A673 (cell line): ENCODE results near the gene TMEFF1. TPM values are rescaled to one million over a fixed set of nuclear protein-coding genes. Genes with fewer than 3 reads are reported as not detected.
"Not testable (repeated sequence)": the region's sequence is repeated elsewhere in the genome, so short reads cannot be mapped to it uniquely, and the experiment has no call there.

Experiments used
- BruUV-seq: library from RNA; stranded (reverse); fragments of 400-500 nt; replicated peaks from 2 replicates; lab custom pipeline; 2021; lab: Mats Ljungman, UMichigan
- CTCF ChIA-PET: fragments of 300-600 bp; sonication (Branson Sonifier 250); formaldehyde crosslinking; loops from one replicate; lab custom pipeline; 2022; ENCODE audit warnings: antibody characterized with exemption; lab: Charles Lee
- POLR2A ChIA-PET: fragments of 300-600 bp; sonication (Branson Sonifier 250); formaldehyde crosslinking; loops from one replicate; lab custom pipeline; 2022; ENCODE audit warnings: antibody characterized with exemption; ENCODE audit not compliant: low non-redundant PET; lab: Charles Lee
- DNase-seq: peaks from one replicate; pipeline ENCODE4 v3.0.0-alpha.2; 2015; ENCODE audit warnings: low spot score
- H3K27ac ChIP-seq: fragments of 200-600 bp; sonication (generic); 2 replicates; pipeline ENCODE4 v1.5.1; 2016; ENCODE audit warnings: mixed run types, low read depth, mild to moderate bottlenecking, mixed read lengths, antibody characterized with exemption, low read length; ENCODE audit not compliant: poor library complexity, severe bottlenecking
- H3K27me3 ChIP-seq: fragments of 200-600 bp; sonication (generic); replicated peaks from 2 replicates; pipeline ENCODE4 v1.6.1; 2017; ENCODE audit warnings: mixed run types, low read depth, mild to moderate bottlenecking, mixed read lengths, antibody characterized with exemption, low read length; ENCODE audit not compliant: insufficient read depth, poor library complexity
- H3K36me3 ChIP-seq: fragments of 200-600 bp; sonication (generic); 2 replicates; pipeline ENCODE4 v1.6.1; 2016; ENCODE audit warnings: mixed run types, mild to moderate bottlenecking, mixed read lengths, antibody characterized with exemption, low read length; ENCODE audit not compliant: insufficient read depth, poor library complexity, severe bottlenecking
- H3K4me1 ChIP-seq: fragments of 200-600 bp; sonication (generic); 2 replicates; pipeline ENCODE4 v1.6.1; 2017; ENCODE audit warnings: mixed run types, mild to moderate bottlenecking, mixed read lengths, antibody characterized with exemption, low read length; ENCODE audit not compliant: insufficient read depth, poor library complexity, severe bottlenecking
- H3K4me3 ChIP-seq: fragments of 200-600 bp; sonication (generic); 2 replicates; pipeline ENCODE4 v1.5.1; 2016; ENCODE audit warnings: low read depth, mixed run types, mild to moderate bottlenecking, mixed read lengths, low read length; ENCODE audit not compliant: poor library complexity, severe bottlenecking
- H3K9me3 ChIP-seq: fragments of 200-600 bp; sonication (generic); 2 replicates; pipeline ENCODE4 v1.6.1; 2016; ENCODE audit warnings: mixed run types, low read depth, mild to moderate bottlenecking, mixed read lengths, antibody characterized with exemption, low read length; ENCODE audit not compliant: poor library complexity, severe bottlenecking
- EZH2 ChIP-seq: fragments of 200-600 bp; sonication (generic); IDR thresholded peaks from 2 replicates; pipeline ENCODE4 v1.6.1; 2017; ENCODE audit warnings: borderline replicate concordance, low read depth, mild to moderate bottlenecking, mixed read lengths, antibody characterized with exemption, low read length; ENCODE audit not compliant: poor library complexity, severe bottlenecking
- intact Hi-C: fragments of 100-400 bp; cut with micrococcal nuclease; formaldehyde crosslinking; loops from one replicate; pipeline ENCODE4 v1.10.0; 2022; ENCODE audit not compliant: unreplicated experiment
- total RNA-seq: library from RNA; stranded (reverse); gene quantifications from 2 replicates; pipeline ENCODE4 v1.2.3, GENCODE V29; 2021
- TF ChIP-seq, protein P1 (sequence below): fragments of 300-800, 200-600 bp; sonication (generic); conservative IDR thresholded peaks from 2 replicates; pipeline ENCODE4 v1.5.1; 2017; ENCODE audit warnings: low read depth, mild to moderate bottlenecking, antibody characterized with exemption, low read length, moderate library complexity, mixed read lengths

The TMEFF1 gene
- total RNA-seq, 1 experiment from 2014 or later: 19.1 TPM

DNA sequence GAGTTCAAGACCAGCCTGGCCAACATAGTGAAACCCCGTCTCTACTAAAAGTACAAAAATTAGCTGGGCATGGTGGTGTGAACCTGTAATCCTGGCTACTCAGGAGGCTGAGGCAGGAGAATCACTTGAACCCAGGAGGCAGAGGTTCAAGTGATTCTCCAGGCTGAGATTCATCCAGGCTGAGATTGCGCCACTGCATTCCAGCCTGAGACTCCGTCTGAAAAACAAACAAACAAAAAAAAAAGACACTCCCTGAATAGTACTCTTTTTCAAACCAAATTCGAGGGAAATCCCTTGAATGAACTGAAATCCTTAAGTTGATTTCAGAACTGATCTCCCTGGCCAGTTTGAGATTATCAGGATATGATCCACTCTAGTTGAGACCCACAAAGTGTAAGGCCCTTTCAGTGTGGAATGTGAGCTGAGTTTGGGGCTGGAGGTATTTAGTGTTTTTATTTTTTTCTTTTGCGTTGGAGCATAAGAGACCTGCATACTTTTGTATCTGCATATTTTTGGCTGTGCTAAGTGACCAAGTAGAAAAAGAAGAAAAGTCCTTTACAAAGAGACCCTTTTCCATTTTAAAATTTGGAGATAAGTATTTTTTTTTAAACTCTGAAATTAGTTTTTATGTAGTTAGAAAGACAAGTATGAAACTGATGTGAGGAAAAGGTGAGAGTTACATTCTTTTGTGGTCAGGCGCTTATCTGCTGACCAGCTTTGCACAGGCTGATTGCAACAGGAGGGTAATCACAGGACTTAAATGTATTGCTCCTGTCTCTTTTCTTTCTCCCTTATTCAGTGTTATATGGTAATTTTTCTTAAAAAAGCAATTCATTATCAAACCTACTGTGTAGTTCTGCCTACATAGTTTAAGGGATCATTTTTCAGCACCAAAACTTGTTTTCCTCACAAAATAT lies 42.9 kb downstream of the TMEFF1 start:
- intact Hi-C loops: no loop called here
- CTCF ChIA-PET: interaction anchor here (0.9 kb wide), 1 partner anchor 19 kb away, joined by 3 read pairs; no protein-coding TSS in a partner anchor
- Histone ChIP-seq H3K4me1 (no peaks in the 10 kb centered on the region), H3K4me3 (no peak overlapping the region), H3K27ac (no peak overlapping the region), H3K36me3 (no peaks in the 10 kb centered on the region), H3K27me3 (no peaks in the 10 kb centered on the region), H3K9me3 (no peaks in the 10 kb centered on the region)
- POLR2A ChIA-PET: no interaction called here
- no TSS peak for BruUV-seq
- TF ChIP-seq, protein P1, sequence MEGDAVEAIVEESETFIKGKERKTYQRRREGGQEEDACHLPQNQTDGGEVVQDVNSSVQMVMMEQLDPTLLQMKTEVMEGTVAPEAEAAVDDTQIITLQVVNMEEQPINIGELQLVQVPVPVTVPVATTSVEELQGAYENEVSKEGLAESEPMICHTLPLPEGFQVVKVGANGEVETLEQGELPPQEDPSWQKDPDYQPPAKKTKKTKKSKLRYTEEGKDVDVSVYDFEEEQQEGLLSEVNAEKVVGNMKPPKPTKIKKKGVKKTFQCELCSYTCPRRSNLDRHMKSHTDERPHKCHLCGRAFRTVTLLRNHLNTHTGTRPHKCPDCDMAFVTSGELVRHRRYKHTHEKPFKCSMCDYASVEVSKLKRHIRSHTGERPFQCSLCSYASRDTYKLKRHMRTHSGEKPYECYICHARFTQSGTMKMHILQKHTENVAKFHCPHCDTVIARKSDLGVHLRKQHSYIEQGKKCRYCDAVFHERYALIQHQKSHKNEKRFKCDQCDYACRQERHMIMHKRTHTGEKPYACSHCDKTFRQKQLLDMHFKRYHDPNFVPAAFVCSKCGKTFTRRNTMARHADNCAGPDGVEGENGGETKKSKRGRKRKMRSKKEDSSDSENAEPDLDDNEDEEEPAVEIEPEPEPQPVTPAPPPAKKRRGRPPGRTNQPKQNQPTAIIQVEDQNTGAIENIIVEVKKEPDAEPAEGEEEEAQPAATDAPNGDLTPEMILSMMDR: no peak
- no peak for TF ChIP-seq EZH2
- DNase-seq: peak; percentile 6

DNA sequence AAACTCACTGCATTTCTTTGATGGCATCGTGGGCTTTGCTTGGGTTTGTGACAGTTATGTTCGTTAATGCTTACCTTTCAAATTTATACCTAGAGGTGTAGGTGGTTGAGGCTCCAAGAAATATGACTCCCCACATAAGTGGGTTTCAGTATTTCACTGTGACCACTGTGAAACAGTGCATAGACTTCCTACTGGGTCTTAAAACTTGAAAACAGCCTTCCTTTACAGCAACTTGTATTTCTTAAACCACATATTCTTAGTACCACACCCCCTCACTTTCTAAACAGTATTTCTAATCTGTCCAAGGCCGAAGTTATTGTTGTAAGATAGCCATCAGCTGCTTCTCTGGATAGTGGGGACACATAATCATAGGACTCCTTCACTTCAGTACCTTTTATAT lies 48.3 kb downstream of the TMEFF1 start:
- no peak for DNase-seq
- Histone ChIP-seq H3K36me3 (no peaks in the 10 kb centered on the region), H3K4me3 (no peak overlapping the region), H3K9me3 (no peaks in the 10 kb centered on the region), H3K27ac (no peak overlapping the region), H3K27me3 (no peaks in the 10 kb centered on the region), H3K4me1 (no peaks in the 10 kb centered on the region)
- CTCF ChIA-PET: no interaction called here
- TF ChIP-seq EZH2: no peak
- TF ChIP-seq, protein P1: no peak
- no TSS peak for BruUV-seq
- POLR2A ChIA-PET: no interaction called here
- intact Hi-C loops: no loop called here

DNA sequence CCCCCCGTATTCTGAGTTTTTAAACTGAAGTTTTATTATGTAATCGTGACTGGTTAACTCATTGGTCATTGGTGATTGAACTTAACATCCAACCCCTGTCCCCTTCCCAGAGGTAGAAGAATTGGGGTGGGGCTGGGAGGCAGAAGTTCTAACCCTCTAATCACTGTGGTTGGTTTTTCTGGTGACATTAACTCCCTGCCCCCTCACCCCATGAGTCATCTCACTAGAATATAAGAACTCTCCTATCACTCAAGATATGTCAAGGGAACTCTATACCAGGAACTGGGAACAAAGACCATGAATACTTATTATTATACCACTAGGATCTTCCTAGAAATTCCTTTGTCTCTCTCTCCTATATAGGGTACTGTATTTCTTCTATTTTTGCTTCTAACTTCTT lies 52.6 kb downstream of the TMEFF1 start:
- no peaks in the 10 kb centered on the region for H3K27me3 ChIP-seq
- H3K36me3 ChIP-seq: no peaks in the 10 kb centered on the region
- TF ChIP-seq, protein P1: no peak
- no peak for TF ChIP-seq EZH2
- no TSS peak for BruUV-seq
- intact Hi-C loops: no loop called here
- peak; percentile 2 for DNase-seq
- no peaks in the 10 kb centered on the region for H3K4me1 ChIP-seq
- CTCF ChIA-PET: no interaction called here
- POLR2A ChIA-PET: no interaction called here
- no peak overlapping the region for H3K27ac ChIP-seq
- no peaks in the 10 kb centered on the region for H3K9me3 ChIP-seq
- H3K4me3 ChIP-seq: no peak overlapping the region

DNA sequence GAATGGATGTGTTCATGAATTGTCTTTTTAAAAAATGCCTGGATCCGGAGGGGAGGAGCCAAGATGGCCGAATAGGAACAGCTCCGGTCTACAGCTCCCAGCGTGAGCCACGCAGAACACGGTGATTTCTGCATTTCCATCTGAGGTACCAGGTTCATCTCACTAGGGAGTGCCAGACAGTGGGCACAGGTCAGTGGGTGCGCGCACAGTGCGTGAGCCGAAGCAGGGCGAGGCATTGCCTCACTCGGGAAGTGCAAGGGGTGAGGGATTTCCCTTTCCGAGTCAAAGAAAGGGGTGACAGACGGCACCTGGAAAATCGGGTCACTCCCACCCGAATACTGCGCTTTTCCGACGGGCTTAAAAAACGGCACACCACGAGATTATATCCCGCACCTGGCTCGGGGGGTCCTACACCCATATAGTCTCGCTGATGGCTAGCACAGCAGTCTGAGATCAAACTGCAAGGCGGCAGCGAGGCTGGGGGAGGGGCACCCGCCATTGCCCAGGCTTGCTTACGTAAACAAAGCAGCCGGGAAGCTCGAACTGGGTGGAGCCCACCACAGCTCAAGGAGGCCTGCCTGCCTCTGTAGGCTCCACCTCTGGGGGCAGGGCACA lies 54.3 kb downstream of the TMEFF1 start:
- POLR2A ChIA-PET, H3K4me3 ChIP-seq, H3K27ac ChIP-seq, H3K4me1 ChIP-seq, H3K27me3 ChIP-seq, H3K36me3 ChIP-seq, DNase-seq, intact Hi-C loops, H3K9me3 ChIP-seq, CTCF ChIA-PET, BruUV-seq: not testable (repeated sequence)
